A549 (cell line): Measurements from ENCODE around the gene HK1. TPM values are rescaled to one million over a fixed set of nuclear protein-coding genes. Genes with fewer than 3 reads are reported as not detected.

ENCODE experiments used
- ATAC-seq, 2 experiments: fragments of 200-7000 bp in 1 of 2; fragments of >200 bp in 1 of 2; cut with Nextera tagmentation in 1 of 2; cut with Tn5 transposase in 1 of 2; 3 replicates each; pipeline versions ENCODE4 v1.8.0 to v1.9.1; 2018 to 2020; ENCODE audit warnings: mild to moderate bottlenecking in 1 of 2, moderate library complexity in 1 of 2
- CTCF ChIA-PET: fragments of 300-600 bp; sonication (Branson Sonifier 250); formaldehyde crosslinking; extraction: SDS; loops from one replicate; lab custom pipeline; 2021; ENCODE audit warnings: antibody characterized with exemption, inconsistent platforms; lab: Yijun Ruan, JAX
- POLR2A ChIA-PET: fragments of 350-600 bp; formaldehyde crosslinking; extraction: SDS; loops from one replicate; lab custom pipeline; 2021; ENCODE audit warnings: antibody characterized with exemption, inconsistent platforms; lab: Yijun Ruan, JAX
- DNase-seq, 2 experiments: peaks; one replicate each; pipeline versions ENCODE4 v3.0.0 to v3.0.0-alpha.2; 2011 to 2016; ENCODE audit warnings: low read depth in 1 of 2, low spot score in 1 of 2
- FAIRE-seq: peaks from 2 replicates; lab custom pipeline; 2011; peaks lifted over from hg19 to GRCh38; lab: Jason Lieb, UNC
- H3K27ac ChIP-seq, 2 experiments: fragments of >200 bp; sonication (Bioruptor Twin); formaldehyde crosslinking; 3 replicates each; pipeline ENCODE4 v1.5.1; 2016 to 2017
- H3K4me1 ChIP-seq: fragments of >200 bp; sonication (Bioruptor Twin); formaldehyde crosslinking; 3 replicates; pipeline ENCODE4 v1.6.1; 2016
- H3K4me2 ChIP-seq: fragments of >200 bp; sonication (Bioruptor Twin); formaldehyde crosslinking; 3 replicates; pipeline ENCODE4 v1.6.1; 2016
- H3K4me3 ChIP-seq: fragments of >200 bp; sonication (Bioruptor Twin); formaldehyde crosslinking; 3 replicates; pipeline ENCODE4 v1.5.1; 2016
- H3K9me3 ChIP-seq: fragments of >200 bp; sonication (Bioruptor Twin); formaldehyde crosslinking; 3 replicates; pipeline ENCODE4 v1.6.1; 2016
- BHLHE40 ChIP-seq: IDR thresholded peaks from 2 replicates; pipeline ENCODE4 v1.6.1; 2012; ENCODE audit warnings: low read depth, low read length, inconsistent platforms
- CBX8 ChIP-seq: fragments of 200-600 bp; sonication (generic); IDR thresholded peaks from 2 replicates; pipeline ENCODE4 v1.6.1; 2016
- CEBPB ChIP-seq, 2 experiments: fragments of >200 bp in 1 of 2; sonication (Bioruptor Twin) in 1 of 2; formaldehyde crosslinking in 1 of 2; IDR thresholded peaks; 2 replicates each; pipeline ENCODE4 v1.6.1; 2012 to 2016
- CHD4 ChIP-seq: fragments of 200-600 bp; sonication (generic); IDR thresholded peaks from 2 replicates; pipeline ENCODE4 v1.6.1; 2016; ENCODE audit warnings: antibody characterized with exemption, mild to moderate bottlenecking, borderline replicate concordance
- EP300 ChIP-seq, 2 experiments: fragments of >200 bp; sonication (Bioruptor Twin); formaldehyde crosslinking; IDR thresholded peaks; 2 replicates in 1 of 2; 3 replicates in 1 of 2; pipeline ENCODE4 v1.6.1; 2016 to 2017
- FOSB ChIP-seq: fragments of 250-450 bp; sonication (Bioruptor Pico); IDR thresholded peaks from 2 replicates; pipeline ENCODE4 v1.5.0; 2020; ENCODE audit warnings: mild to moderate bottlenecking, moderate library complexity
- FOSL2 ChIP-seq, 2 experiments: fragments of 450-650 bp in 1 of 2; fragments of >200 bp in 1 of 2; sonication (Bioruptor Twin) in 1 of 2; formaldehyde crosslinking; IDR thresholded peaks; 2 replicates each; pipeline versions ENCODE4 v1.5.0 to v1.6.1; 2016 to 2020; ENCODE audit warnings: mild to moderate bottlenecking in 1 of 2, moderate library complexity in 1 of 2
- GATA3 ChIP-seq: IDR thresholded peaks from 2 replicates; pipeline ENCODE4 v1.6.1; 2012; ENCODE audit warnings: borderline replicate concordance
- HDAC2 ChIP-seq: fragments of 200-600 bp; sonication (generic); IDR thresholded peaks from 2 replicates; pipeline ENCODE4 v1.6.1; 2016
- MAZ ChIP-seq: fragments of 150-350 bp; IDR thresholded peaks from 2 replicates; pipeline ENCODE4 v1.6.1; 2014; ENCODE audit warnings: antibody characterized with exemption, low read depth, low read length, borderline replicate concordance
- NPAS2 ChIP-seq: fragments of 250-450 bp; sonication (Bioruptor Pico); IDR thresholded peaks from 2 replicates; pipeline ENCODE4 v1.8.0; 2022; ENCODE audit warnings: mild to moderate bottlenecking, moderate library complexity, borderline replicate concordance
- POLR2A ChIP-seq: IDR thresholded peaks from 2 replicates; pipeline ENCODE4 v1.6.1; 2012; ENCODE audit warnings: mild to moderate bottlenecking, low read length
- RNF2 ChIP-seq: fragments of 200-600 bp; sonication (generic); IDR thresholded peaks from 2 replicates; pipeline ENCODE4 v1.6.1; 2016; ENCODE audit warnings: low read depth, mild to moderate bottlenecking, antibody characterized with exemption, moderate library complexity, borderline replicate concordance
- TFCP2L1 ChIP-seq: fragments of 250-450 bp; sonication (Bioruptor Pico); IDR thresholded peaks from 2 replicates; pipeline ENCODE4 v1.5.0; 2021; ENCODE audit warnings: mild to moderate bottlenecking
- WGBS: methylation state at CpG from one replicate; pipeline ENCODE4 v1.1.6; 2017; ENCODE audit errors: missing lambda C conversion rate; 5-methylcytosine and 5-hydroxymethylcytosine counted together
- polyA plus RNA-seq, 4 experiments: library from polyadenylated mRNA; depleted of rRNA in 3 of 4; stranded (reverse); fragments of >200 nt; fragmentation: RNase III in 1 of 4; extraction: RNeasy Plus Mini Kit Qiagen cat#74134 plus additional on column Dnase treatment in 1 of 4; gene quantifications; 2 replicates in 3 of 4; 3 replicates in 1 of 4; pipeline ENCODE4 v1.2.3, GENCODE V29; 2011 to 2017
- TF ChIP-seq, protein P1 (sequence below): IDR thresholded peaks from 2 replicates; pipeline ENCODE4 v1.6.1; 2012
- TF ChIP-seq, protein P2 (sequence below): IDR thresholded peaks from 2 replicates; pipeline ENCODE4 v1.6.1; 2012
- TF ChIP-seq, protein P3 (sequence below): fragments of 200-600 bp; sonication (generic); IDR thresholded peaks from 2 replicates; pipeline ENCODE4 v1.6.1; 2016; ENCODE audit warnings: antibody characterized with exemption, mild to moderate bottlenecking, moderate library complexity
- TF ChIP-seq, protein P4 (sequence below): fragments of 150-350 bp; IDR thresholded peaks from 2 replicates; pipeline ENCODE4 v1.6.1; 2014; ENCODE audit warnings: low read depth, mild to moderate bottlenecking, low read length
- TF ChIP-seq, protein P5 (sequence below): IDR thresholded peaks from 2 replicates; pipeline ENCODE4 v1.6.1; 2012; ENCODE audit warnings: low read depth, borderline replicate concordance
- TF ChIP-seq, protein P6 (sequence below): fragments of >200 bp; sonication (Bioruptor Twin); formaldehyde crosslinking; IDR thresholded peaks from 3 replicates; pipeline ENCODE4 v1.5.1; 2016

HK1 gene
- polyA plus RNA-seq, 2 of the 4 experiments (the other 2 are of a cell fraction), result 17.3 to 58.9 TPM

DNA sequence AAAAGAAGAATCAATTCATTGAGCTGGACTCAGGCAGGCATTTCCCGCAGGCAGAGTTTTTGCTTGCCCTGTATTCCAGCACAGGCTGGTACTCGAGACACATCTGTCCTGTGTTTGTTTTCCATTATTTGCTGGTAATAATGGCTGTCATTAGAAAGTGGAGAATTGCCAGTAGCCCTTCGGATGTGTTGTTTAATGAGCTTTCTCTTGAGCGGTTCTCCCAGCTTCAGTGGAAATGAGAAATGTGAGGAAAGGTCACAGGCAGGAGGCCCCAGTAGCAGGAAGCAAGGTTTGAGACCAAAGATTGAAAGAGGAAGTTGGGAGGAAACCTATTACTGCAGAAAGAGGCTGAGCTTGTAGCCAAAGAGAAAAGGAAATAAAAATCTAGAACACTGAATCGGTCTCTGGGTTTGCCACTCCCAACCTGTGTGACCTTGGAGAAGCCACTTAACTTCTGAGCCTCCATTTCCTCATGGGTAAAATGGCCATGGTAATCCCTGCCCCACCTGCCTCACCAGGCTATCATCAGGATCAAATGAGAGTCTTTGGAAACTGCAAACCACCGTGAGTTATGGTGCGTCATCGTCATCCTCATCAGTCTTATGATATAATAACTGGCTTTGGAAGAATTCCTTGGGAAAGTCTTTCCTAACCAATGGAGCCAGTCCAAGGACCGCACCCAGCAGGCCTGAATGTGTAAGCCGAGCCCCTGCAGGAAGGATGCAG, 70.7 kb downstream of the HK1 start:
- WGBS, result 46% methylated on average over 10 of the region's 10 CpGs
- TF ChIP-seq, protein P1, sequence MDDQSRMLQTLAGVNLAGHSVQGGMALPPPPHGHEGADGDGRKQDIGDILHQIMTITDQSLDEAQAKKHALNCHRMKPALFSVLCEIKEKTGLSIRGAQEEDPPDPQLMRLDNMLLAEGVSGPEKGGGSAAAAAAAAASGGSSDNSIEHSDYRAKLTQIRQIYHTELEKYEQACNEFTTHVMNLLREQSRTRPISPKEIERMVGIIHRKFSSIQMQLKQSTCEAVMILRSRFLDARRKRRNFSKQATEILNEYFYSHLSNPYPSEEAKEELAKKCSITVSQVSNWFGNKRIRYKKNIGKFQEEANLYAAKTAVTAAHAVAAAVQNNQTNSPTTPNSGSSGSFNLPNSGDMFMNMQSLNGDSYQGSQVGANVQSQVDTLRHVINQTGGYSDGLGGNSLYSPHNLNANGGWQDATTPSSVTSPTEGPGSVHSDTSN, result no peak
- TF ChIP-seq POLR2A (no peak), CEBPB (IDR thresholded peaks at IDR 0.05) (0 out of 4 replicates have a peak, but pooled peaks of 1 of the 2 experiments have one; percentile 28), CBX8 (no peak), EP300 (IDR thresholded peaks at IDR 0.05) (peak in 1 of 2 experiments; percentile 50; a peak in 1 of 5 replicates), FOSL2 (IDR thresholded peaks at IDR 0.05) (no peak), FOSL2 (CRISPR knock-in tag; IDR thresholded peaks at IDR 0.05) (peak; percentile 56), RNF2 (no peak), BHLHE40 (no peak)
- Histone ChIP-seq H3K27ac (peak overlapping the region; percentile 66 to 85), H3K9me3 (no peaks in the 10 kb centered on the region), H3K4me2 (peak overlapping the region; percentile 41), H3K4me1 (peaks cover 39% of the 10 kb centered on the region), H3K4me3 (no peak overlapping the region)
- POLR2A ChIA-PET, result no interaction called here
- ATAC-seq (peak; percentile 73 to 82), DNase-seq (peak; percentile 54 to 78), FAIRE-seq (no peak)
- CTCF ChIA-PET, result interaction anchor here (0.6 to 1.8 kb wide), 7 partner anchors 12 to 288 kb away, joined by 3 to 5 read pairs (median 4); no protein-coding TSS in a partner anchor

DNA sequence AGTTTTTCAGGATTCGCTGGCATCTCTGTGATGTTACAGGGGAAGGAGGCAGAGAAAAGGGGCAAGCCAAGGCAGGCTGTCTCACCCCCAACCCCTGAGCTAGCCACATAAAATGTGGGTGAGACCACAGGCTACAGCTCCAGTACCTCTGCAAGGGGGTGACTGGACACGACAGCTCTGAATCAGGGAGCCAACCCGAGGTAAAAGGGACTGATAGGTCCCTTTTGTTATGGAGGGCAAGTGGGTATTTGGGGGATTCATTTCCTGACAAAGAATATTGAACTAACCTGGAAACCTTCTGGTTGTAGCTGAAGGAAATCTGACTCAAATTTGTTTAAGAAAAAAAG, 71.2 kb downstream of the HK1 start:
- Histone ChIP-seq H3K4me3 (no peak overlapping the region), H3K27ac (peak overlapping the region; percentile 66 to 85), H3K9me3 (no peaks in the 10 kb centered on the region), H3K4me2 (peak overlapping the region; percentile 41), H3K4me1 (peaks cover 39% of the 10 kb centered on the region)
- ChIA-PET POLR2A (no interaction called here), CTCF (interaction anchor here (1.1 to 1.8 kb wide), 3 partner anchors 12 to 56 kb away, joined by 3 to 5 read pairs (median 5); no protein-coding TSS in a partner anchor)
- whole genome bisulfite sequencing, result 75% methylated on average over 3 of the region's 3 CpGs
- ATAC-seq, result peak in 1 of 2 experiments; percentile 57; a peak in 1 of 6 replicates
- no peak for FAIRE-seq
- TF ChIP-seq CBX8 (no peak), CHD4 (no peak), TFCP2L1 (CRISPR knock-in tag) (no peak), POLR2A (no peak), CEBPB (IDR thresholded peaks at IDR 0.05) (no peak), MAZ (no peak), NPAS2 (CRISPR knock-in tag) (no peak), FOSB (no peak), GATA3 (no peak), HDAC2 (no peak)
- TF ChIP-seq, protein P2, sequence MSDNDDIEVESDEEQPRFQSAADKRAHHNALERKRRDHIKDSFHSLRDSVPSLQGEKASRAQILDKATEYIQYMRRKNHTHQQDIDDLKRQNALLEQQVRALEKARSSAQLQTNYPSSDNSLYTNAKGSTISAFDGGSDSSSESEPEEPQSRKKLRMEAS, result no peak
- TF ChIP-seq, protein P3, sequence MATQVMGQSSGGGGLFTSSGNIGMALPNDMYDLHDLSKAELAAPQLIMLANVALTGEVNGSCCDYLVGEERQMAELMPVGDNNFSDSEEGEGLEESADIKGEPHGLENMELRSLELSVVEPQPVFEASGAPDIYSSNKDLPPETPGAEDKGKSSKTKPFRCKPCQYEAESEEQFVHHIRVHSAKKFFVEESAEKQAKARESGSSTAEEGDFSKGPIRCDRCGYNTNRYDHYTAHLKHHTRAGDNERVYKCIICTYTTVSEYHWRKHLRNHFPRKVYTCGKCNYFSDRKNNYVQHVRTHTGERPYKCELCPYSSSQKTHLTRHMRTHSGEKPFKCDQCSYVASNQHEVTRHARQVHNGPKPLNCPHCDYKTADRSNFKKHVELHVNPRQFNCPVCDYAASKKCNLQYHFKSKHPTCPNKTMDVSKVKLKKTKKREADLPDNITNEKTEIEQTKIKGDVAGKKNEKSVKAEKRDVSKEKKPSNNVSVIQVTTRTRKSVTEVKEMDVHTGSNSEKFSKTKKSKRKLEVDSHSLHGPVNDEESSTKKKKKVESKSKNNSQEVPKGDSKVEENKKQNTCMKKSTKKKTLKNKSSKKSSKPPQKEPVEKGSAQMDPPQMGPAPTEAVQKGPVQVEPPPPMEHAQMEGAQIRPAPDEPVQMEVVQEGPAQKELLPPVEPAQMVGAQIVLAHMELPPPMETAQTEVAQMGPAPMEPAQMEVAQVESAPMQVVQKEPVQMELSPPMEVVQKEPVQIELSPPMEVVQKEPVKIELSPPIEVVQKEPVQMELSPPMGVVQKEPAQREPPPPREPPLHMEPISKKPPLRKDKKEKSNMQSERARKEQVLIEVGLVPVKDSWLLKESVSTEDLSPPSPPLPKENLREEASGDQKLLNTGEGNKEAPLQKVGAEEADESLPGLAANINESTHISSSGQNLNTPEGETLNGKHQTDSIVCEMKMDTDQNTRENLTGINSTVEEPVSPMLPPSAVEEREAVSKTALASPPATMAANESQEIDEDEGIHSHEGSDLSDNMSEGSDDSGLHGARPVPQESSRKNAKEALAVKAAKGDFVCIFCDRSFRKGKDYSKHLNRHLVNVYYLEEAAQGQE, result no peak
- TF ChIP-seq, protein P1, result no peak
- TF ChIP-seq, protein P4, sequence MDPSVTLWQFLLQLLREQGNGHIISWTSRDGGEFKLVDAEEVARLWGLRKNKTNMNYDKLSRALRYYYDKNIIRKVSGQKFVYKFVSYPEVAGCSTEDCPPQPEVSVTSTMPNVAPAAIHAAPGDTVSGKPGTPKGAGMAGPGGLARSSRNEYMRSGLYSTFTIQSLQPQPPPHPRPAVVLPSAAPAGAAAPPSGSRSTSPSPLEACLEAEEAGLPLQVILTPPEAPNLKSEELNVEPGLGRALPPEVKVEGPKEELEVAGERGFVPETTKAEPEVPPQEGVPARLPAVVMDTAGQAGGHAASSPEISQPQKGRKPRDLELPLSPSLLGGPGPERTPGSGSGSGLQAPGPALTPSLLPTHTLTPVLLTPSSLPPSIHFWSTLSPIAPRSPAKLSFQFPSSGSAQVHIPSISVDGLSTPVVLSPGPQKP, result no peak
- TF ChIP-seq, protein P5, sequence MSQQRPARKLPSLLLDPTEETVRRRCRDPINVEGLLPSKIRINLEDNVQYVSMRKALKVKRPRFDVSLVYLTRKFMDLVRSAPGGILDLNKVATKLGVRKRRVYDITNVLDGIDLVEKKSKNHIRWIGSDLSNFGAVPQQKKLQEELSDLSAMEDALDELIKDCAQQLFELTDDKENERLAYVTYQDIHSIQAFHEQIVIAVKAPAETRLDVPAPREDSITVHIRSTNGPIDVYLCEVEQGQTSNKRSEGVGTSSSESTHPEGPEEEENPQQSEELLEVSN, result no peak
- TF ChIP-seq, protein P6, sequence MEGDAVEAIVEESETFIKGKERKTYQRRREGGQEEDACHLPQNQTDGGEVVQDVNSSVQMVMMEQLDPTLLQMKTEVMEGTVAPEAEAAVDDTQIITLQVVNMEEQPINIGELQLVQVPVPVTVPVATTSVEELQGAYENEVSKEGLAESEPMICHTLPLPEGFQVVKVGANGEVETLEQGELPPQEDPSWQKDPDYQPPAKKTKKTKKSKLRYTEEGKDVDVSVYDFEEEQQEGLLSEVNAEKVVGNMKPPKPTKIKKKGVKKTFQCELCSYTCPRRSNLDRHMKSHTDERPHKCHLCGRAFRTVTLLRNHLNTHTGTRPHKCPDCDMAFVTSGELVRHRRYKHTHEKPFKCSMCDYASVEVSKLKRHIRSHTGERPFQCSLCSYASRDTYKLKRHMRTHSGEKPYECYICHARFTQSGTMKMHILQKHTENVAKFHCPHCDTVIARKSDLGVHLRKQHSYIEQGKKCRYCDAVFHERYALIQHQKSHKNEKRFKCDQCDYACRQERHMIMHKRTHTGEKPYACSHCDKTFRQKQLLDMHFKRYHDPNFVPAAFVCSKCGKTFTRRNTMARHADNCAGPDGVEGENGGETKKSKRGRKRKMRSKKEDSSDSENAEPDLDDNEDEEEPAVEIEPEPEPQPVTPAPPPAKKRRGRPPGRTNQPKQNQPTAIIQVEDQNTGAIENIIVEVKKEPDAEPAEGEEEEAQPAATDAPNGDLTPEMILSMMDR, result no peak
- no peak for DNase-seq
